Hepatocyte (in vitro differentiated cells): Measurements from ENCODE around the gene ITGA11. TPM values are rescaled to one million over a fixed set of nuclear protein-coding genes. Genes with fewer than 3 reads are reported as not detected.

Experiments used
- DNase-seq: peaks from one replicate; pipeline ENCODE4 v3.0.0-alpha.2; 2016; ENCODE audit warnings: low spot score
- H2AFZ ChIP-seq: fragments of 200-600 bp; sonication (generic); 2 replicates; pipeline ENCODE4 v1.6.0; 2016; ENCODE audit warnings: antibody characterized with exemption, mild to moderate bottlenecking
- H3K27ac ChIP-seq: fragments of 200-600 bp; sonication (generic); 2 replicates; pipeline ENCODE4 v1.5.1; 2016; ENCODE audit warnings: mild to moderate bottlenecking
- H3K27me3 ChIP-seq: fragments of 200-600 bp; sonication (generic); 2 replicates; pipeline ENCODE4 v1.6.1; 2016
- H3K36me3 ChIP-seq: fragments of 200-600 bp; sonication (generic); replicated peaks from 2 replicates; pipeline ENCODE4 v1.5.1; 2016; ENCODE audit warnings: low read depth; ENCODE audit not compliant: insufficient read depth
- H3K4me1 ChIP-seq: fragments of 200-600 bp; sonication (generic); 2 replicates; pipeline ENCODE4 v1.5.1; 2016; ENCODE audit warnings: mild to moderate bottlenecking, moderate library complexity; ENCODE audit not compliant: insufficient read depth
- H3K4me2 ChIP-seq: fragments of 200-600 bp; sonication (generic); 2 replicates; pipeline ENCODE4 v1.6.0; 2016
- H3K4me3 ChIP-seq: fragments of 200-600 bp; sonication (generic); 2 replicates; pipeline ENCODE4 v1.5.1; 2016; ENCODE audit warnings: mild to moderate bottlenecking
- H3K79me2 ChIP-seq: fragments of 200-600 bp; sonication (generic); 2 replicates; pipeline ENCODE4 v1.6.0; 2017; ENCODE audit warnings: mild to moderate bottlenecking
- H3K9me2 ChIP-seq: fragments of 200-600 bp; sonication (generic); replicated peaks from 2 replicates; pipeline ENCODE4 v1.6.0; 2017; ENCODE audit warnings: mild to moderate bottlenecking; ENCODE audit not compliant: insufficient read depth
- H3K9me3 ChIP-seq: fragments of 200-600 bp; sonication (generic); 2 replicates; pipeline ENCODE4 v1.5.1; 2016; ENCODE audit warnings: low read depth, mild to moderate bottlenecking
- H4K20me1 ChIP-seq: fragments of 200-600 bp; sonication (generic); 2 replicates; pipeline ENCODE4 v1.6.0; 2016; ENCODE audit warnings: mild to moderate bottlenecking; ENCODE audit not compliant: insufficient read depth, poor library complexity, severe bottlenecking
- CTCF ChIP-seq: fragments of 200-600 bp; sonication (generic); IDR thresholded peaks from 2 replicates; pipeline ENCODE4 v1.5.1; 2016; ENCODE audit warnings: antibody characterized with exemption, mild to moderate bottlenecking; ENCODE audit not compliant: poor library complexity
- EZH2 ChIP-seq: fragments of 200-600 bp; sonication (generic); IDR thresholded peaks from 2 replicates; pipeline ENCODE4 v1.6.1; 2016; ENCODE audit warnings: antibody characterized with exemption, mild to moderate bottlenecking, borderline replicate concordance
- EZH2phosphoT487 ChIP-seq: fragments of 200-600 bp; sonication (generic); IDR thresholded peaks from one replicate; pipeline ENCODE4 v1.6.1; 2018; ENCODE audit warnings: antibody characterized with exemption, mild to moderate bottlenecking, low read depth, moderate library complexity; ENCODE audit not compliant: unreplicated experiment, severe bottlenecking
- WGBS: methylation state at CpG from one replicate; pipeline ENCODE4 v1.1.6; 2016; ENCODE audit warnings: low lambda C conversion rate; ENCODE audit errors: missing lambda C conversion rate; 5-methylcytosine and 5-hydroxymethylcytosine counted together
- polyA plus RNA-seq: library from polyadenylated mRNA; unstranded; fragments of >200 nt; fragmentation: Nextera tagmentation; extraction: Ambion mirVana; gene quantifications from 2 replicates; pipeline ENCODE4 v1.2.1, GENCODE V29; 2016
- total RNA-seq: library from RNA; depleted of rRNA; stranded (reverse); fragments of >200 nt; gene quantifications from 2 replicates; pipeline ENCODE4 v1.2.3, GENCODE V29; 2014

Gene ITGA11
- total and polyA plus RNA-seq, 2 experiments from 2014 or later, result 9.7 to 19.6 TPM

GRCh38 chr15:68265081-68265480 lies 166.9 kb downstream of the ITGA11 start:
- DNase-seq, result no peak
- H3K4me1 ChIP-seq, result no peaks in the 10 kb centered on the region
- H3K79me2 ChIP-seq, result no peaks in the 10 kb centered on the region
- H3K4me3 ChIP-seq, result no peak overlapping the region
- 89% methylated on average over 4 of the region's 4 CpGs for WGBS
- no peaks in the 10 kb centered on the region for H3K9me2 ChIP-seq
- H3K9me3 ChIP-seq, result no peaks in the 10 kb centered on the region
- TF ChIP-seq CTCF, result no peak
- no peak for TF ChIP-seq EZH2phosphoT487
- TF ChIP-seq EZH2, result no peak
- no peak overlapping the region for H3K27ac ChIP-seq
- H3K4me2 ChIP-seq, result no peak overlapping the region
- no peaks in the 10 kb centered on the region for H4K20me1 ChIP-seq
- no peaks in the 10 kb centered on the region for H3K36me3 ChIP-seq
- peaks cover 7% of the 10 kb centered on the region for H3K27me3 ChIP-seq
- no peak overlapping the region for H2AFZ ChIP-seq

- no peaks in the 10 kb centered on the region for H3K4me1 ChIP-seq
- no peaks in the 10 kb centered on the region for H4K20me1 ChIP-seq
- H3K27ac ChIP-seq, result no peak overlapping the region
- no peak overlapping the region for H2AFZ ChIP-seq
- no peak for TF ChIP-seq CTCF
- TF ChIP-seq EZH2, result no peak
- TF ChIP-seq EZH2phosphoT487, result no peak
- peaks cover 7% of the 10 kb centered on the region for H3K27me3 ChIP-seq
- H3K4me3 ChIP-seq, result no peak overlapping the region
- H3K9me2 ChIP-seq, result no peaks in the 10 kb centered on the region
- no peak for DNase-seq
- no peak overlapping the region for H3K4me2 ChIP-seq
- H3K79me2 ChIP-seq, result no peaks in the 10 kb centered on the region
- H3K9me3 ChIP-seq, result no peaks in the 10 kb centered on the region
- 39% methylated on average over 2 of the region's 2 CpGs for WGBS
- H3K36me3 ChIP-seq, result no peaks in the 10 kb centered on the region
Observed at GRCh38 chr15:68264282-68264681, 167.7 kb downstream of the ITGA11 start.

GRCh38 chr15:68262514-68263356 lies 169.2 kb downstream of the ITGA11 start:
- Histone ChIP-seq H3K27ac (no peak overlapping the region), H3K4me2 (no peak overlapping the region)
- WGBS, result 61% methylated on average over 3 of the region's 5 CpGs

More at GRCh38 chr15:68262514-68263356, 169.2 kb downstream of the ITGA11 start:
- Histone ChIP-seq H2AFZ (no peak overlapping the region), H4K20me1 (no peaks in the 10 kb centered on the region), H3K79me2 (no peaks in the 10 kb centered on the region), H3K9me2 (no peaks in the 10 kb centered on the region), H3K27me3 (peaks cover 7% of the 10 kb centered on the region), H3K4me3 (no peak overlapping the region), H3K36me3 (no peaks in the 10 kb centered on the region), H3K4me1 (no peaks in the 10 kb centered on the region), H3K9me3 (no peaks in the 10 kb centered on the region)
- no peak for DNase-seq
- no peak for TF ChIP-seq EZH2
- no peak for TF ChIP-seq CTCF
- TF ChIP-seq EZH2phosphoT487, result no peak
